Mucosa of rectum (tissue), 2 donors: Measurements from ENCODE around the gene IGFALS.
A peak's percentile ranks its signal among the peaks of the same experiment; 100 is the strongest.

Experiments
- H3K27ac ChIP-seq, 2 donors: one replicate each; pipeline ENCODE4 v1.7.0; 2013; ENCODE audit warnings: inconsistent platforms in 2 of 2, low read depth in 2 of 2, low read length in 2 of 2
- H3K27me3 ChIP-seq, 2 donors: one replicate each; pipeline ENCODE4 v1.7.0; 2013; ENCODE audit warnings: low read length in 2 of 2; ENCODE audit not compliant: control insufficient read depth in 2 of 2, insufficient read depth in 2 of 2
- H3K36me3 ChIP-seq, 2 donors: one replicate each; pipeline ENCODE4 v1.7.0; 2013; ENCODE audit warnings: low read length in 2 of 2; ENCODE audit not compliant: control insufficient read depth in 2 of 2, insufficient read depth in 2 of 2
- H3K4me1 ChIP-seq, 2 donors: one replicate each; pipeline ENCODE4 v1.7.0; 2013; ENCODE audit warnings: low read length in 2 of 2, mild to moderate bottlenecking in 1 of 2; ENCODE audit not compliant: control insufficient read depth in 2 of 2, insufficient read depth in 2 of 2
- H3K4me3 ChIP-seq, 2 donors: one replicate each; pipeline ENCODE4 v1.7.0; 2013; ENCODE audit warnings: low read length in 2 of 2
- H3K9ac ChIP-seq, 2 donors: one replicate each; pipeline ENCODE4 v1.7.0; 2013; ENCODE audit warnings: low read length in 2 of 2, low read depth in 1 of 2, mild to moderate bottlenecking in 1 of 2
- H3K9me3 ChIP-seq, 2 donors: one replicate each; pipeline ENCODE4 v1.7.0; 2013; ENCODE audit warnings: low read length in 2 of 2; ENCODE audit not compliant: control insufficient read depth in 2 of 2
- donor health status: healthy.
- donor health status: Normal muscosa, but diverticular disease.

IGFALS gene

GRCh38 chr16:1782408-1783264, 10.9 kb downstream of the IGFALS start, which contains the start of the genes NUBP2 and SPSB3:
Gene NUBP2 (plus strand): TSS chr16:1782960. CDS start chr16:1783021, 61 bp downstream.
Gene SPSB3 (minus strand): TSS chr16:1782571. CDS start chr16:1781483, 1,088 bp downstream.
- H3K4me1 ChIP-seq: peaks cover 15 to 17% of the 10 kb centered on the region in 2 donors
- H3K36me3 ChIP-seq: peaks cover 11 to 19% of the 10 kb centered on the region in 2 donors

GRCh38 chr16:1781758-1782407, 11.6 kb downstream of the IGFALS start:
- Histone ChIP-seq H3K36me3 (peaks cover 16 to 24% of the 10 kb centered on the region in 2 donors), H3K27me3 (no peaks in the 10 kb centered on the region), H3K9me3 (no peaks in the 10 kb centered on the region), H3K4me3 (peak overlapping the region; percentile 79), H3K4me1 (peaks cover 15 to 17% of the 10 kb centered on the region in 2 donors), H3K27ac (peak overlapping the region; percentile 80 to 86), H3K9ac (peak overlapping the region; percentile 56 to 78)

More at GRCh38 chr16:1782408-1783264, 10.9 kb downstream of the IGFALS start, which contains the start of the genes NUBP2 and SPSB3:
- Histone ChIP-seq H3K27ac (peak within 1 kb of the TSS; percentile 80 to 86), H3K9me3 (no peaks in the 10 kb centered on the region), H3K9ac (peak within 1 kb of the TSS; percentile 73 to 78), H3K27me3 (no peaks in the 10 kb centered on the region), H3K4me3 (peak within 1 kb of the TSS; percentile 79 to 85)

GRCh38 chr16:1781254-1781653, 12.3 kb downstream of the IGFALS start:
- Histone ChIP-seq H3K27me3 (no peaks in the 10 kb centered on the region), H3K27ac (peak overlapping the region; percentile 80 to 86), H3K4me3 (peak overlapping the region; percentile 79), H3K9me3 (no peaks in the 10 kb centered on the region), H3K36me3 (peaks cover 21 to 25% of the 10 kb centered on the region in 2 donors), H3K9ac (peak overlapping the region; percentile 56 to 78), H3K4me1 (peaks cover 15 to 17% of the 10 kb centered on the region in 2 donors)

- no peaks in the 10 kb centered on the region for H3K27me3 ChIP-seq
- no peak overlapping the region for H3K9ac ChIP-seq
- peaks cover 15 to 17% of the 10 kb centered on the region in 2 donors for H3K4me1 ChIP-seq
- H3K27ac ChIP-seq: no peak overlapping the region
- peaks cover 23 to 30% of the 10 kb centered on the region in 2 donors for H3K36me3 ChIP-seq
- H3K9me3 ChIP-seq: no peaks in the 10 kb centered on the region
- peak overlapping the region; percentile 79 for H3K4me3 ChIP-seq
Measured at GRCh38 chr16:1780677-1781072, 12.8 kb downstream of the IGFALS start.

- peaks cover 23 to 36% of the 10 kb centered on the region in 2 donors for H3K36me3 ChIP-seq
- H3K4me1 ChIP-seq: peaks cover 15 to 17% of the 10 kb centered on the region in 2 donors
- H3K9ac ChIP-seq: no peak overlapping the region
Measured at GRCh38 chr16:1779741-1780676, 13.5 kb downstream of the IGFALS start.

GRCh38 chr16:1779234-1779701, 14.2 kb downstream of the IGFALS start:
- Histone ChIP-seq H3K4me3 (no peak overlapping the region), H3K36me3 (peaks cover 23 to 36% of the 10 kb centered on the region in 2 donors), H3K9ac (no peak overlapping the region), H3K4me1 (peaks cover 20 to 22% of the 10 kb centered on the region in 2 donors), H3K27ac (no peak overlapping the region), H3K9me3 (no peaks in the 10 kb centered on the region), H3K27me3 (no peaks in the 10 kb centered on the region)

More at GRCh38 chr16:1779741-1780676, 13.5 kb downstream of the IGFALS start:
- no peaks in the 10 kb centered on the region for H3K27me3 ChIP-seq
- no peaks in the 10 kb centered on the region for H3K9me3 ChIP-seq
- no peak overlapping the region for H3K4me3 ChIP-seq
- no peak overlapping the region for H3K27ac ChIP-seq

GRCh38 chr16:1778200-1779179, 15.0 kb downstream of the IGFALS start:
- H3K9ac ChIP-seq: no peak overlapping the region

GRCh38 chr16:1777375-1778199, 15.9 kb downstream of the IGFALS start:
- Histone ChIP-seq H3K27me3 (no peaks in the 10 kb centered on the region), H3K9me3 (no peaks in the 10 kb centered on the region), H3K36me3 (peaks cover 23 to 36% of the 10 kb centered on the region in 2 donors), H3K27ac (no peak overlapping the region), H3K4me1 (peaks cover 22 to 24% of the 10 kb centered on the region in 2 donors), H3K9ac (no peak overlapping the region), H3K4me3 (no peak overlapping the region)

More at GRCh38 chr16:1778200-1779179, 15.0 kb downstream of the IGFALS start:
- H3K4me1 ChIP-seq: peaks cover 22 to 24% of the 10 kb centered on the region in 2 donors
- no peak overlapping the region for H3K4me3 ChIP-seq
- H3K27ac ChIP-seq: no peak overlapping the region
- H3K36me3 ChIP-seq: peaks cover 23 to 36% of the 10 kb centered on the region in 2 donors
- H3K27me3 ChIP-seq: no peaks in the 10 kb centered on the region
- H3K9me3 ChIP-seq: no peaks in the 10 kb centered on the region
